ENCODE results near the gene FIBCD1. TPM values are rescaled to one million over a fixed set of nuclear protein-coding genes. Genes with fewer than 3 reads are reported as not detected.

The FIBCD1 gene
- total and polyA plus RNA-seq, 2 of the 8 experiments (the other 6 are each of a cell fraction or from before 2014, with no cell fraction given) = 6.1 to 8.8 TPM

DNA sequence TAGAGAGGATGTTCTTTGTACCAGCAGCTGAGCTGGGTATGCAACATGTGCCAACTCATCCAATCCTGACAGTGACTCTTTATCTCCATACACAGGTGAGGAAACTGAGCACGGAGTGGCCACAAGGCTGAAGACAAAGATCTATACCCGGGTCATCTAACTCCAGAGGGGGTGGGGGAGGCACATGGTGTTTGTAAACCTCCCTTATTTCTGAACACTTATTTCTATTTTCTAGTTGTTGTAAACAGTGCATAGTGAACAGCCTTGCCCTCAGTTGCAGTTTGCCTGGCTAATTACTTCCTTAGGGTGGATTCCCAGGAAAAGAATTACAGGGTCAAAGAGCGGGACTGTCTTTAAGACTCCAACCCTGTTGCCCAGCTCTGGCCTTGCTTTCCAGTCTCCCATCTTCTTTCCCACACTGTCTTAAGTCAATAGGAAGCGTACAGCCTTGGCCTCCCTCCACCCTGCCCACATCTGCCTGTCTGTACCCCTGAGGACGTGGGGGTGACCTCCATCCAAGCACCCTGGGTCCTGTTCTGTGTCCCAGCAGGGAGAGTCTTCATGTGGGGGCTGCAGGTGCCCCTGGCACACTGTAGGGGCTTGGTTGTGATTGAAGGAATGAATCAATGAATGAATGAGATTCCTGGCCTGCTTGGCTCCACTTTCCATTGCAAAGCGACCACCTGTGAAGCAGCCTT lies 13.2 kb upstream of the FIBCD1 start (continued):
- no peak for TF ChIP-seq TBP (IDR thresholded peaks at IDR 0.05; ENCODE audit: low read depth, low read length)
- no peak for TF ChIP-seq CEBPB (IDR thresholded peaks at IDR 0.05; ENCODE audit: low read depth, low read length)
- no peak for TF ChIP-seq ASH2L (IDR thresholded peaks at IDR 0.05; ENCODE audit: low read length)
- TF ChIP-seq JUN (IDR thresholded peaks at IDR 0.05; ENCODE audit: low read depth, low read length) = no peak
